HG02870 (cell line): ENCODE data around the gene RMND5B.
"Not testable (repeated sequence)": the region's sequence is repeated elsewhere in the genome, so short reads cannot be mapped to it uniquely, and the experiment has no call there.

Experiments used
- ATAC-seq: cut with Tn5 transposase; IDR thresholded peaks from one replicate; pipeline ENCODE4 v1.9.1; 2021; ENCODE audit warnings: mild to moderate bottlenecking, moderate library complexity; ENCODE audit not compliant: unreplicated experiment

RMND5B gene, protein sequence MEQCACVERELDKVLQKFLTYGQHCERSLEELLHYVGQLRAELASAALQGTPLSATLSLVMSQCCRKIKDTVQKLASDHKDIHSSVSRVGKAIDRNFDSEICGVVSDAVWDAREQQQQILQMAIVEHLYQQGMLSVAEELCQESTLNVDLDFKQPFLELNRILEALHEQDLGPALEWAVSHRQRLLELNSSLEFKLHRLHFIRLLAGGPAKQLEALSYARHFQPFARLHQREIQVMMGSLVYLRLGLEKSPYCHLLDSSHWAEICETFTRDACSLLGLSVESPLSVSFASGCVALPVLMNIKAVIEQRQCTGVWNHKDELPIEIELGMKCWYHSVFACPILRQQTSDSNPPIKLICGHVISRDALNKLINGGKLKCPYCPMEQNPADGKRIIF

DNA sequence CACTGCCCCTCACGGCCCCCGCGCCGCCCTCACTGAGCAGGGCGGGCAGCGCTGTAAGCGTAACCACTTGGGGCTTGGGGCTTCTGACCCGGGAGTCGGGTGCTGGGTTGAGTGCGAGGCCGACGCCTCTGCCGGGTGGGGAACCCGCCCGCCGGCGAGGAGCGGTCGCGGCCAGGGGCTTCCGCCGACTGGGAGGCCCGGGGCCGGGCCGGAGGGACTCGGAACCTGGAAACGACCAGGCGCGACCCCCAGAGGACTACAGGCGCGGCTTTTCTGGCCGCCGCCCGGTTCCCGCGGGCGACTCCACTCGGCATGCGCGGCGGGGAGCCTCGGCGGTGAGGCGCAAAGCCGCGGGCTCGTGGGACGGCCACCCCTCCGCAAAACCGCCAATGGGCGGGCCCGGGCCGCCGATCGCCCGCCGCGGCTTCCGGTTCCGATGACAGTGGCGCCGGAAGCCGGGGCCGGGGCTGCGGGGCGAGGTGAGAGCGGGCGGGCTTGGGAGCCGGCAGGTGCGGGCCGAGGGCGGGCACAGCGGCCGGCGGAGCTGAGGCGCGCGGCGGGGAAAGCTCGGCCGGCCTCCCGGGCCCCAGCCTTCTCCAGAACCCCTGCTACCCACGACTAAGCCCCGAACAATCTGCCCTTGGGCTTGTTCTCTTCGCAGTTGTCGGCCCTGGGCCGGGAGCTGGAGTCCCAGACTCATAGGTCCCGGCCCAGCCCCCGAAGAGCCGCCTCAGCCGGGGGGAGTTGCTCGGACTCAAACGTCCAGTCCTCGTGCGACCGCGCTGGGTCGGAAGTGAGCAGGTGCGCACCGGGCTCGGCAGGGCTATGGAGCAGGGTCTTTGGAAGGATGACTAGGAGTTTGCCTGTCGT, at the start of gene RMND5B:
Gene RMND5B, plus strand, starts transcription at position 439 of the 870 bp plus-strand sequence. CDS start 7,106 bp downstream, outside the sequence.
- peak; percentile 78 for ATAC-seq

DNA sequence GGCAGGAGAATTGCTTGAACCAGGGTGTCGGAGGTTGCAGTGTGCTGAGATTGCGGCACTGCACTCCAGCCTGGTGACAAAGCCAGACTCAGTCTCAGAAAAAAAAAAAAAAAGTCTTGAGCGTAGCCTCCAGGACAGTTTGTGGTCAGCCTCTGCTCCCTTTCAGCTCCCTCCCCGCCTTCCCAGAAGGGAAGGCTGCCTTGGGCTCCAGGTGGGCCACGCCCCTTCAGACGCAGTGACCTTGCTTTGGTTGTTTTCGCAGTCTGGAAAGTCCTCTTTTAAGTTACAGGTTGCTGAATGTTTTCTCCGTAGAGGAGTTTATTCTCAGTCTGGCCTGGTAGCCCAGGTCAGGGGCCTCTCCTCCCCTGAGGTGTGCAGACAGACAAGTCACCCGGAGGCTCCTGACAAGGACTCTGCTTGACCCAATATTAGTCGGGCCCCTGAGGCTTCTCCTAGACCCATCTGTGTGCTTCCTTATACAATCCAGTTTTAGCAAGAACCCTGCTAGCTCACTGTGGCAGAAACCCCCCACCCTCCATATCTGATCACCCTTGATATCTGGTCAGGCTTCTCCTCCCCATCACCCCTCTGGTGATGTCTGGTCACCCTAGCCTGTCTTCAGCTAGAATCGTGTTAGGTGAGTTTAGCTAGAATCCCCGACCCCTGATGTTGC, 49.1 kb upstream of the RMND5B start:
- ATAC-seq = no peak

DNA sequence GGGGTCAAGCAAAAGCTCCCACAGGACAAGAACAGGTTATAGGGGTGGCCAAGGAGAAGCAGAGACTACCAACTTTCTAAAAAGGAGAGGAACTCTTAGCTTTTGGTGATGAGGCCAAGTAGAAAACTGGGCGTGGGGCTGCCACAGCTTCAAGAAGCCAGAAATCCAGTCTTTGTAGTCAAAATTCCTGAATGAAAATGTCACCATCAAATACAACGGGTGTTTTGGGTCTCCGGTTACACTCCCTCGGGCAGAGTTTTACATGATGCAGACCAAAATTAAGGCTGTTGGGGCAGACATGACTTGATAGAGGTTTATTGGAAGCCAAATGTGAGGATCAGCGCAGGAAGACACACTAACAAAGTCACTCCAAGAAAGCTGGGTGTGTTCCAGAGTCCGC, 46.9 kb upstream of the RMND5B start:
- no peak for ATAC-seq

DNA sequence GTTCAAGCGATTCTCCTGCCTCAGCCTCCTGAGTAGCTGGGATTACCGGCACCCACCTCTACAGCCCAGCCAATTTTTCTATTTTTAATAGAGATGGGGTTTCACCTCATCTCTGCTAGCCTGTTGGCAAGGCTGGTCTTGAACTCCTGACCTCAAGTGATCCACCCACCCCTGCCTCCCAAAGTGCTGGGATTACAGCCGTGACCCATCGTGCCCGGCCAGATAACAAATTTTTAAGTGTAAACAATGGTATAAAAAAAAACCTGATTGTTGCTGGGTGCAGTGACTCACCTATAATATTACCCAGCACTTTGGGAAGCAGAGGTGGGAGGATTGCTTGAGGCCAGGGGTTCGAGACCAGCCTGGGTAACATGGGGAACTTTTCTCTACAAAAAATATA, 45.5 kb upstream of the RMND5B start:
- no peak for ATAC-seq

DNA sequence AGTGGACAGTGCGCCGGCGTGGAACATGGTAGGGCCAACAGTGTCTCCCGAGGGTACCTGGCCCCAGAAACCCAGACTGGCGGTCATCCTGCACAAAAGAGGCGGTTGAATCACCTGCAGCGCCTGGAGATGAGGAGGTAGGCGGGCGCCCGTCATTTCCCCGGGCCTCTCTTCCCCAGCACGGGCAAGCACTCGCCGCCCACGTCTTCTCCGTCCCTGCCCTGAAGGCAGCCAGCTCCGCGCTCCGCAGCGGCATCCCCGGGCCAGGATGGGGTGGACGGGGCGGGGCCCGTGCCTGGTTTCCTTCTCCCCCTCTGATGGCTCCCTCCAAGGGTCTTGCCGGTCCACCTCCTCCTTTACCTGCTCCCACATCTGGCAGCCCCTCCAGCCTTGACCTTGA, 44.5 kb upstream of the RMND5B start:
- ATAC-seq = no peak

DNA sequence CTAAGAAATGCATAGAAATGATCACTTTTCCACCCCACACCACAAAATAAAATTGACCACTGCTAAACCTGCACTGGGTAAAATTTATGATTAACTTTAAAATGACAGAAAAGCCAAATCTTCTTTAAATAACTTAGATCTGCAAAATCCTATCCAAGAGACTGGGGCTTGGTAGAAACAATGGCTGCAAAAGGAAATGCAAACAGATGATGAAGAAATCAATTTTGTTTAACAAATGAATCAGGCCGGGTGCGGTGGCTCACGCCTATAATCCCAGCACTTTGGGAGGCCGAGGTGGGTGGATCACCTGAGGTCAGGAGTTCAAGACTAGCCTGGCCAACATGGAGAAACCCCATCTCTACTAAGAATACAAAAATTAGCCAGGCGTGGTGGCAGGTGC, 43.6 kb upstream of the RMND5B start:
- ATAC-seq = not testable (repeated sequence)

DNA sequence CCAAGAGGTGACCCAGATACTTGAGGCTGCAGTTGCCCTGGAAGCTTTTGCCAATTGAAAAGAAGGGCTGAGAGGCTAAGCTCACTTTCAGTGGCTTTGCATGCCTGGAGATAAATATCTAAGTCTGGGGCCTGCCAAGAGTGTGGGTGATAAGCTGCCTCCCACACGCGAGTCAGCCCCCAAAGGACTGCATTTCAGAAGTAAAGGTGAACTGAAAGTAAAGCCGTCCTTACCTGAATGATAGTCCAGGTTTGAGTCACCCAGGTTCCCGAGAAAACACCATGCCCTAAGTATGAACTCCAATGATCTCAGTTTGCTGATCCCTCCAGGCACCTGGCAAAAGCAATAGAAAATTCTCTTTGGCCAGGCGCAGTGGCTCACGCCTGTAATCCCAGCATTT, 40.0 kb upstream of the RMND5B start:
- ATAC-seq = no peak

DNA sequence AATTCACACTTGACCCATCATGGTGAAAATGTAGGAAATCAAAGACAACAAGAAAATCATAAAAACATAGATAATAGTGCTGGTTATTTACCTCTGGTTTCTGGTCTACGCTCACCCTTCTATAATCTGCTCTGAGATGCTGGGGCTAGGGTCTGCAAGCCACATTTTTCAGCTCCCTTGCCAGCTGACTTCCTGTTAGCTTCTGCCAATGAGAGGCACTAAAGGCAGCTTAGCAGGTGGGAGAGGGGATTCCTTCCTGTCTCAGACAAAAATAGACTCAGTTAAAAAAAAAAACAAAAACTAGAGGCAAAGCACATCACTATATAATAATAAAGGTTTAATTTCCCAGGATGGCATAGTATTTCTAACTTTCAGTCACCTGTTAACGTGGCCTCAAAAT, 37.7 kb upstream of the RMND5B start:
- no peak for ATAC-seq

DNA sequence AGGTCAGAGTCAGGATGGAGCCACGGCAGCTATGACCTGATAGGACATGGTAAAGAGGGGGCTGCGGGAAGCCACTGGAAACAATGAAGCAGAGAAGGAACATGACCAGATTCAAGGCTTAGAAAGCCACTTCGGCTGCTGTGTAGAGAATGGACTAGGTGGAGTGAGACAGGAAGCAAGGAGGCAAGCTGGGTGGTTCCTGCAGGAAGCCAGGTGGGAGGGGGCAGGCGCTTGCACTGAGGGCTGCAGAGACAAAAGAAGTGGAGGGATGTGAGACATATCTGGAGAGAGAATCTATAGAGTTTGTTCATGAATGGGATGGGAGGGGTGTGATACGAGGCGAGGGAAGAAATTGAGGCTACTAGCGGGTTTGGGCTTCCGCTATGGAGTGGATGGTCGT, 36.5 kb upstream of the RMND5B start:
- ATAC-seq = no peak

DNA sequence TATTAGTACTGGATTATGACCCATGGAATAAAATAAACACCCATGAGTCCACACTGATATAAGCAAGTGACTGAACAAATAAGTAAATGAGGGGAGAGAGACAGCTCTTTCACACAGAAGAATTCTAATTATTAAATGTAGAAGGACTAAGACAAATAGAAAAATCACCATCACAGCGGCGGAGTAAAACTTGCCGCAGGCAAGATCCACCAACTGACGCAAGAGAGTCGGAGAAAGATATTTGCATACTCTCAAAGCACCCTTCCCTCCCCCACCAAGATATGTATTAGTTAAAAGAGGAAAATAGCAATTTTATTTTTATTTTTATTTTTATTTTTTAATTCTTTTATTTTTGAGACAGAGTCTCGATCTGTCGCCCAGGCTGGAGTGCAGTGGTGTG, 32.1 kb upstream of the RMND5B start:
- ATAC-seq = no peak

DNA sequence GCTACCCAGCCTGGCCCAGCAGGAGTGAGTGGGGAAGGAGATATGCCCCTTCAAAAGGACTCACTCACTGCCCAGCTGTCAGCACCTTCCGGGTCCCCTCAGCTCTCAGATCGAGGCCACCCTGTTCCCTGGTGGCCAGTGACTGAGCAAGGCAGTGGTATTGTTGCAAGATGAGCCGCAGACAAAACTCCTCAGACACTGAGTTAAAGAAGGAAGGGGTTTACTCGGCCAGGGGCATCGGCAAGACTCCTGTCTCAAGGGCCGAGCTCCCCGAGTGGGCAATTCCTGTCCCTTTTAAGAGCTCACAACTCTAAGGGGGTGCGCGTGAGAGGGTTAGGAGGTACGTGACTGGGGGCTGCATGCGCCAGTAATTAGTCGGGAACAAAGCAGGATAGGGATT, 27.2 kb upstream of the RMND5B start:
- no peak for ATAC-seq

DNA sequence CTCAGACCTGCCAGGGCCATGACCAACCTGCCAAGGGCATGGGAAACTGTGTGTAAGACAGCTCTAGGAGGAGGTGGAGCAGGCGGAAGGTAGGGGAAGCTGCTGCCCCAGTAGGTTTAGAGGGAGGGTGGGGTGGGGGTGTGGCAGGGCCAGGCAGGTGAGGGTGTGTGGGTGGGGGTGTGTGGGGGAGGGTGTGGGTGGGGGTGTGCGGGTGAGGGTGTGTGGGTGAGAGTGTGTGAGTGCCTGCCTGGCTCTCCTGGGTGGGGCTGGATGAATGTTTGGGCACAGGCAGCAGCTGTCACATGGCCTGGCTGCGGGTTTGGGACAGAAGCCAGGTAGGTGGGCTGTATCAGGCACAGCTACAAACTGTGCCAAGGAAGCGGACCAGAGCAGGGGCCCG, 26.3 kb upstream of the RMND5B start:
- ATAC-seq = no peak

DNA sequence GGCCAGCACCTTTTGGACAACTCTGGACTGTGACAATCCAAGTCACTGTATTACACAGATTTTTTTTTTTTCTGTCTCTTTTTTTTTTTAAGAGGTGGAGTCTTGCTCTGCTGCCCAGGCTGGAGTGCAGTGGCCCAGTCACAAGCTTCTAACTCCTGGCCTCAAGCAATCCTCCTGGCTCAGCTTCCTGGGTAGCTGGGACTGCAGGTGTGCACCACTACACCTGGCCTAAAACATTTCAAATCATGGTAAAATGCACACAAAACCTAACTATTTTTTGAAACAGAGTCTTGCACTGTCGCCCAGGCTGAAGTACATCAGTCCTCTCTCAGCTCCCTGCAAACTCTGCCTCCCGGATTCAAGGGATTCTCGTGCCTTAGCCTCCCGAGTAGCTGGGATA, 24.7 kb upstream of the RMND5B start:
- no peak for ATAC-seq

DNA sequence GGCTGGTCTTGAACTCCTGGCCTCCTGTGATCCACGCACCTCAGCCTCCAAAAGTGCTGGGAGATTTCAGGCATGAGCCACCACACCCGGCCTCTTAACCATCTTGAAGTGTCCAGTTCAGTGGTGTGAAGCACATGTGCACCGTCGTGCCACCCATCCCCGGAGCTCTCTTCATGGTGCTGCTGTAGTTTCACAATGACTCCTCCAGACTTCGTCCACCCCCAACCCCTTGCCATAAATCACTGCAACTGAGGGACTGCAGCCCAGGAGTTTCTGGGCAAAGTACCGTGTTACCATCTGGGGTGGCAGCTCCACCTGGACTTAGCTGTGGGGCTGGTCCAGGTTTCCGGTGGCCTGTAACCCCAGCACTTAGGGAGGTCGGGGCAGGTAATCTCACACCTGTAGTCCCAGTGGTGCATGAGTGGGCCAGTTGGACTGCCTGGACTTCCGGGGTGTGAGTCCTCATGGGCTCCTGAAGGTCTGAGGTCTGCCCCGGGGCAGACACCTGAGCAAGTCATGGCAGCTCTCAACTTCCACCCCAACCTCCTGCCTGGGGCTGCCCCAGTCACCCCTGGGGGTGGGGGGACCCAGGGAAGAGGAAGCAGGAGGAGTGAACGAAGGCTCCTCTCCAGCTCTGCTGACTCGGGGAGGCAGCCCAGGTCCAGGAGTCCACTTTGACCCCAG, 24.1 kb upstream of the RMND5B start:
- ATAC-seq = no peak

DNA sequence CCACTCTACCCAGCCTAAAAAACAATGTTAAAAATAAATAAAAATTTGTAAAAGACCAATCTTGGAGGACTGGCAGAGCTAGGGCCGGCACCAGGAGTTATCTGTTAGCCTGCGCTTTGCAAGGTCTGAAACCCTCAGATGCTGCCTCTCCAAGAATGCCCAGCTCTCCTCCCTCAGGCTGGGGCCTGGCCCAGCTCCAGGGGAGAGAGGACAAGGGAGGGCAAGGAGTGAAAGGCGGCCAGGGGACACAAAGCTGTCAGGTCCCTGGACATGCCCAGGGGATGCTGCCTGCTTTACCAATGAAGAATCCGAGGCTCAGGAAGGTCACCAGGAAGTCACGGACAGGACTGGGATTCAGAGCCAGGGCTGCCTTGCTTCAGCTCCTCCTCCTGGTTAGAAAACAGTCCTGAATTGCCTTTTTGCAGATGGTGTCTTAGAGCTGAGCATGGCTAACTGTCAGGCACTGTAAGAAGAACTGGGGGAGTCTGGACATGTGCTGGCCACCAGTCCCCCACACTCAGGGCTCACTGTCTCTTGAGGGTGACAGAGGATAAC, 23.0 kb upstream of the RMND5B start:
- no peak for ATAC-seq

DNA sequence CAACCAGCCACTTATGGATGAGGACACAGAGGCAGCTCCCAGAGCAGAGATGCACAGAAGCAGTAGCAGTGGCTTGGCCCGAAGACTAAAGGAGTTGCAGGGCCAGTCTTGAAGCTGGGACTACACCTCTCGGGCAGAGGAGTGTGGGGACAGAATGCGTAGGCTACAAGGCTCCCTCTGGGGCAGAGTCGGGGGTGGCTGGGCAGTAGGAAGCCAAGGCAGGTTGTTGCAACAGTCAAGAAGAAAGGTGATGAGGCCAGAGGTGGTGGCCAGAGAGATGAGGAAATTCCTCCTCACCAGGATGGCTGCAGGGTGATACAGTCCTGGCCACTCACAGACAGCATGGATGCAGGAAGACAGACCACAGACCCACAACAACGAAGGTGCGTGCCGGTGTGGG, 22.4 kb upstream of the RMND5B start:
- no peak for ATAC-seq

DNA sequence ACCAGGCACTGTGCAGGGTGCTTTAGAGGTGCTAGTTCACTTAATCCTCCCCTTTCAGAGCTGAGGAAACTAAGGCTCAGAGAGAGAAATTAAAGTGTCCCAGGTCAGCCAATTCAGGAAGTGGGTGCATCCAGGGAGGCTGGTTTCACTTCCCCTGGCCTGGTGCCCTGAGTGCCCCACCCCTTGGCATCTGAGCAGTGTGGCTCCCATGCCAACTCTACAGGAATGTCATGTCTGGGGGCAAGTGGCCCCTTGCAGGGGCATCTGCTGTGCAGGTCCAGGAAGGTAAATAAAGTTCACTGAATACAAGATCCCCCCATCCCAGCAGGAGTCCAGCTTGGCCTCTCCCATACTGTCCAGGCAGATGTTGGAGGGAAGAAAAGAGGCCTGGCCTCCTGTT, 21.8 kb upstream of the RMND5B start:
- no peak for ATAC-seq

DNA sequence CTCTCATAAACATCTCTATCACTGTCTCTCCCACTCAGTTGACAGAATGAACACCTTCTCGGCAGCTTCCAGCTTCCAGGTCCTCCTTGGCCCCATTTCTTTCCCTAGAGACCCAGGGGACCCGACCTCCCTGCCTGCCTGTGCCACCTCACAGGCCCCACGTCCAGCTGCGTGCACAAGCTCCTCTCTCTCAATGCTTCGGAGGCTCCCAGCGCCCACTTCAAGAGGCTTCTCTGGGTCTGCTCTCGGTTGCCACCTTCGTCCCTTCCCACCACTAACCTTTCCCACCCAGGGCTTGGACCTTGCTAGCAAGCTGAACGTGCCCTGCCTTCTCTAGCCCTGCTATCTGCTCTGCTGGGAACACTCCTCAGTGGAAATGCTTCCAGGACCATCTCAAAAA, 20.3 kb upstream of the RMND5B start:
- no peak for ATAC-seq

DNA sequence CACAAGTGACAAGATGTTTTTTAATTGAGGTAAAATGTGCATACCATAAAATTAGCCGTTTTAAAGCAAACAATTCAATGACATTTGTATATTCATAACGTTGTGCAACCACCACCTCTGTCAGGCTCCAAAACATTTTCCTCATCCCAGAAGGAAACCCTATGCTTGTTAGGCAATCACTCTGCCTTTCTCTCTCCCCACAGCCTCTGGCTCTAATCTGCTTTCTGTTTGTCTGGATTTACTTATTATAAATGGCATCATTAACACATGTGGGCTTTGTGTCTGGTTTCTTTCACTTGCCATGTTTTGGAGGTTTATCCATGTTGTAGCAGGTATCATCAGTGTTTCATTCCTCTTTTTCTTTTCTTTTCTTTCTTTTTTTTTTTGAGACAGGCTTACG, 18.9 kb upstream of the RMND5B start:
- ATAC-seq = no peak

DNA sequence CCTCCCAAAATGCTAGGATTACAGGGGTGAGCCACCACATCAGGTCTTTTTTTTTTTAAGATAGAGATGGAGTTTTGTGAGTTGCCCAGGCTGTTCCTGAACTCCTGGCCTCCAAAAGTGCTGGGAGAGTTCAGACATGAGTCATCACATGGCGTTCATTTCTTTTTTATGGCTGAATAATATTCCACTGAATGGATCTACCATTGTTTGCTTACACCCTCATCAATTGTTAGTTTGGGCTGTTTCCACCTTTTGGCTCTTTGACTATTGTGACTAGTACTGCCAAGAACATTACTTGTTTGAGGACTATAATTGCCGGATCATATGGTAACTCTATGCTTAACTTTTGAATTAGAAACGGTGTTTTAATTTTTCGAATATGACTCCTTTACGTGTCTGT, 18.3 kb upstream of the RMND5B start:
- ATAC-seq = no peak
